NT2/D1 (cell line): ENCODE data around the gene INTS6L.

Source experiments
- SUZ12 ChIP-seq: IDR thresholded peaks from 2 replicates; pipeline ENCODE4 v1.6.1; 2011; ENCODE audit not compliant: insufficient read length, insufficient read depth; ENCODE audit errors: extremely low read depth
- YY1 ChIP-seq: IDR thresholded peaks from 2 replicates; pipeline ENCODE4 v1.6.1; 2011; ENCODE audit not compliant: insufficient read length, insufficient read depth
- ZNF274 ChIP-seq: IDR thresholded peaks from 2 replicates; pipeline ENCODE4 v1.6.1; 2011; ENCODE audit warnings: mild to moderate bottlenecking, low read depth, low read length

GRCh38 chrX:135480076-135480475, 40.4 kb upstream of the INTS6L start:
- TF ChIP-seq ZNF274 (no peak), YY1 (no peak), SUZ12 (no peak)
